ENCODE measurements around the gene CLEC18C.
"Not testable (repeated sequence)": the region's sequence is repeated elsewhere in the genome, so short reads cannot be mapped to it uniquely, and the experiment has no call there.

The CLEC18C gene

DNA sequence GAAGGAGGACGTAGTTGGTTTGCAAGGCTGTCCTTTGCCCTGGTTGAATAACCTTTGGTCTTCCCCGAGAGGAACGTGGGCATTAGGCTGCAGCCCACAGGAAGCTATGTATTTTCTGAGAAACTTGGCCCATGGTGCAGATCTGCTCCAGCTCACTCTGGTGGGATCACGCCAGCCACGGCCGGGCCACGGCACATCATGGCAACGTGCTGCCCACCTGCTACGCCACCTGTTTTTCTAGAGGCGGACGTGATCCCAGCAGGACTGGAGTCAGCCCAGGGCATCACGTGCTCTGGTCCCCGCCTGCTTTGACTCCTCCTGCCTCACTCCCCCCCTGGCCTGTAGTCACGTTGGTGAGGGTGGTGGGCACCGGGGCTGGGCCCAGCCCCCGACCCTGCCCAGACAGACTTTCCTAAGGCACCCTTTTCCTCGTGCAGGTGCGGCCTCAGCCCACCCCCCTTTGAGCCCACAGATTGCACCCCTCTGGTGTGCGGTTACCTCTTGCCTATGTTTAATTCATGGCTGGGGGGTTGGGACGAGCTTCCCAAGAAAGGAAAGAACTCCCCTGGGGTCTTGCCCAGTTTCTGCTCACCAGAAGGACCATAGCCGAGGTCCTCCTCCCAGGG lies at the start of gene CLEC18C:
Gene CLEC18C (plus strand): TSS at position 576 of the 626 bp plus-strand sequence. CDS start 492 bp downstream, outside the sequence.
- H3K27ac ChIP-seq (ENCODE audit: low read length): not testable (repeated sequence)

GRCh38 chr16:70123822-70124221 lies 49.8 kb upstream of the CLEC18C start:
- not testable (repeated sequence) for H3K9ac ChIP-seq (ENCODE audit: low read length in 2 of 2); H3K4me3 ChIP-seq (ENCODE audit: low read length in 2 of 2); H3K9me3 ChIP-seq (ENCODE audit: control insufficient read depth in 2 of 2, low read length in 2 of 2); H3K4me1 ChIP-seq (ENCODE audit: control insufficient read depth, insufficient read depth, low read length); H3K27me3 ChIP-seq (ENCODE audit: control insufficient read depth in 1 of 2, insufficient read depth in 2 of 2, low read length in 2 of 2); H3K27ac ChIP-seq (ENCODE audit: low read length)
- peaks cover 18 to 22% of the 10 kb centered on the region in 2 donors for H3K36me3 ChIP-seq (ENCODE audit: control insufficient read depth in 2 of 2, insufficient read depth in 2 of 2, low read length in 2 of 2)

More for the DNA sequence above, at the start of gene CLEC18C:
- not testable (repeated sequence) for H3K27me3 ChIP-seq (ENCODE audit: control insufficient read depth in 1 of 2, insufficient read depth in 2 of 2, low read length in 2 of 2); H3K4me3 ChIP-seq (ENCODE audit: low read length in 2 of 2); H3K9me3 ChIP-seq (ENCODE audit: control insufficient read depth in 2 of 2, low read length in 2 of 2); H3K36me3 ChIP-seq (ENCODE audit: control insufficient read depth in 2 of 2, insufficient read depth in 2 of 2, low read length in 2 of 2); H3K9ac ChIP-seq (ENCODE audit: low read length in 2 of 2); H3K4me1 ChIP-seq (ENCODE audit: control insufficient read depth, insufficient read depth, low read length)

DNA sequence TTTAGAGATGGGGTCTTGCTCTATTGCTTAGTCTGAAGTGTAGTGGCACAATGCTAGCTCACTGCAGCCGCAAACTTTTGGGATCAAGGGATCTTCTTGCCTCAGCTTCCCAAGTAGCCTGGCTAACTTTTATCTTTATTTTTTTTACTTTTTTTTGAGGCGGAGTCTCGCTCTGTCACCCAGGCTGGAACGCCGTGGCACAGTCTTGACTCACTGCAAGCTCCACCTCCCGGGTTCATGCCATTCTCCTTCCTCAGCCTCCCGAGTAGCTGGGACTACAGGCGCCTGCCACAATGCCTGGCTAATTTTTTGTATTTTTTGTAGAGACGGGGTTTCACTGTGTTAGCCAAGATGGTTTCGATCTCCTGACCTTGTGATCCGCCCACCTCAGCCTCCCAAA lies 47.4 kb upstream of the CLEC18C start:
- H3K27ac ChIP-seq (ENCODE audit: low read length); H3K4me3 ChIP-seq (ENCODE audit: low read length in 2 of 2); H3K9ac ChIP-seq (ENCODE audit: low read length in 2 of 2); H3K27me3 ChIP-seq (ENCODE audit: control insufficient read depth in 1 of 2, insufficient read depth in 2 of 2, low read length in 2 of 2); H3K9me3 ChIP-seq (ENCODE audit: control insufficient read depth in 2 of 2, low read length in 2 of 2); H3K4me1 ChIP-seq (ENCODE audit: control insufficient read depth, insufficient read depth, low read length): not testable (repeated sequence)
- H3K36me3 ChIP-seq (ENCODE audit: control insufficient read depth in 2 of 2, insufficient read depth in 2 of 2, low read length in 2 of 2): peaks cover 28 to 33% of the 10 kb centered on the region in 2 donors

DNA sequence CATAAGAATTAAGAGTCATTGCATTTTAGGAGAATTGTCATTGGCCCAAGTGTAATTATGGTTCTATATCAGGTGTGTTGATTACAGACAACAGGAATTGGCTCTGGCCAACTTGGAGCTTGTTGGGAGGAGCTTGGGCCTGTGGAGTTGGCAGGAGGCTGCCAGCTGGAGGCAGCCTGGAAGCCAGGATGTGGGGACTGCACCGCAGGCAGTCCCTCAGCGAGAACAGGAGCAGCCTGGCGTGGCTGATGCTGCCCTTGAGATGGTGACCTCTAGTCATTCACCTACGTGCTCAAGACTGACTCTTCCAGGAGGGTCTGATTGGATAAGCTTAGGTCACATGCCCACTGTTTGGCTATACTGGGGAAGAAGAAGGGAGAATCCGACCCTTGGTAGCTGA lies 45.9 kb upstream of the CLEC18C start:
- not testable (repeated sequence) for H3K27ac ChIP-seq (ENCODE audit: low read length); H3K9me3 ChIP-seq (ENCODE audit: control insufficient read depth in 2 of 2, low read length in 2 of 2); H3K4me1 ChIP-seq (ENCODE audit: control insufficient read depth, insufficient read depth, low read length); H3K9ac ChIP-seq (ENCODE audit: low read length in 2 of 2); H3K27me3 ChIP-seq (ENCODE audit: control insufficient read depth in 1 of 2, insufficient read depth in 2 of 2, low read length in 2 of 2); H3K4me3 ChIP-seq (ENCODE audit: low read length in 2 of 2)
- H3K36me3 ChIP-seq (ENCODE audit: control insufficient read depth in 2 of 2, insufficient read depth in 2 of 2, low read length in 2 of 2): peaks cover 29 to 36% of the 10 kb centered on the region in 2 donors

DNA sequence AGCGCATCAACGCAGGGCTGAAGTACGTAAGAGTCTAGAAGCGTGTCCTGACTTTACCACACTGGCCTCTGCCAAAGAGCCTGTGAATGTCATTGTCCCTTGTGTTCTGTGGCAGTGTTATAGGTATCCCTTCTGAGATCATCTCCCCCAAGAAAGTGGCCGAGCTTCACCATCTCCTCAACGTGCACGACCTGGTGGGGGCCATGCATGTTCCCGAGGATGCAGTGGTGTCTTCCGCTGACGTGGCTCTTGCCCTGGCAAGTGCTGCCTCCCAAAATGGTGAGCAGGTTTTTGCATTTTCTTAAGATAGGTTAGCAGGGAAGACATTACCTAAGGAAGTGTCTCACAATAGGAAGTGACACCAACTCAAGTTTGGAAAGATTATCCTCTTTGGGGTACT lies 44.7 kb upstream of the CLEC18C start:
- not testable (repeated sequence) for H3K4me3 ChIP-seq (ENCODE audit: low read length in 2 of 2); H3K9ac ChIP-seq (ENCODE audit: low read length in 2 of 2); H3K27ac ChIP-seq (ENCODE audit: low read length); H3K27me3 ChIP-seq (ENCODE audit: control insufficient read depth in 1 of 2, insufficient read depth in 2 of 2, low read length in 2 of 2); H3K4me1 ChIP-seq (ENCODE audit: control insufficient read depth, insufficient read depth, low read length); H3K9me3 ChIP-seq (ENCODE audit: control insufficient read depth in 2 of 2, low read length in 2 of 2)
- peaks cover 30 to 40% of the 10 kb centered on the region in 2 donors for H3K36me3 ChIP-seq (ENCODE audit: control insufficient read depth in 2 of 2, insufficient read depth in 2 of 2, low read length in 2 of 2)

DNA sequence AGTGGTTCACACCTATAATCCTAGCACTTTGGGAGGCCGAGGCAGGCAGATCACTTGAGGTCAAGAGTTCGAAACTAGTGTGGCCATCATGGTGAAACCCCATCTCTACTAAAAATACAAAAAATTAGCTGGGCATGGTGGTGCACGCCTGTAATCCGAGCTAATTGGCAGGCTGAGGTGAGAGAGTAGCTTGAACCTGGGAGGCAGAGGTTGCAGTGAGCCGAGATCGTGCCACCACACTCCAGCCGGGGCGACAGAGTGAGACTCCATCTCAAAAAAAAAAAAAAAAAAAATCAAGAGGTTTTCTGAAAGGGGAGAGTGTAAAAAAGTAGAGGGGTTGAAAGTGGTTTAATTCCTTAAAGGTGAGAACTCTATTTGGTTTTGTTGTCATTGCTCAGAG lies 37.8 kb upstream of the CLEC18C start:
- H3K36me3 ChIP-seq (ENCODE audit: control insufficient read depth in 2 of 2, insufficient read depth in 2 of 2, low read length in 2 of 2): peaks cover 26 to 31% of the 10 kb centered on the region in 2 donors
- H3K27me3 ChIP-seq (ENCODE audit: control insufficient read depth in 1 of 2, insufficient read depth in 2 of 2, low read length in 2 of 2): not testable (repeated sequence)

GRCh38 chr16:70136595-70136994 lies 37.0 kb upstream of the CLEC18C start:
- not testable (repeated sequence) for H3K9ac ChIP-seq (ENCODE audit: low read length in 2 of 2); H3K4me3 ChIP-seq (ENCODE audit: low read length in 2 of 2); H3K4me1 ChIP-seq (ENCODE audit: control insufficient read depth, insufficient read depth, low read length); H3K27ac ChIP-seq (ENCODE audit: low read length); H3K9me3 ChIP-seq (ENCODE audit: control insufficient read depth in 2 of 2, low read length in 2 of 2); H3K27me3 ChIP-seq (ENCODE audit: control insufficient read depth in 1 of 2, insufficient read depth in 2 of 2, low read length in 2 of 2)
- peaks cover 24 to 36% of the 10 kb centered on the region in 2 donors for H3K36me3 ChIP-seq (ENCODE audit: control insufficient read depth in 2 of 2, insufficient read depth in 2 of 2, low read length in 2 of 2)

More for the DNA sequence above, 37.8 kb upstream of the CLEC18C start:
- not testable (repeated sequence) for H3K4me1 ChIP-seq (ENCODE audit: control insufficient read depth, insufficient read depth, low read length); H3K27ac ChIP-seq (ENCODE audit: low read length); H3K9me3 ChIP-seq (ENCODE audit: control insufficient read depth in 2 of 2, low read length in 2 of 2); H3K4me3 ChIP-seq (ENCODE audit: low read length in 2 of 2); H3K9ac ChIP-seq (ENCODE audit: low read length in 2 of 2)

- peaks cover 14 to 34% of the 10 kb centered on the region in 2 donors for H3K36me3 ChIP-seq (ENCODE audit: control insufficient read depth in 2 of 2, insufficient read depth in 2 of 2, low read length in 2 of 2)
- H3K9me3 ChIP-seq (ENCODE audit: control insufficient read depth in 2 of 2, low read length in 2 of 2); H3K4me3 ChIP-seq (ENCODE audit: low read length in 2 of 2); H3K27me3 ChIP-seq (ENCODE audit: control insufficient read depth in 1 of 2, insufficient read depth in 2 of 2, low read length in 2 of 2); H3K4me1 ChIP-seq (ENCODE audit: control insufficient read depth, insufficient read depth, low read length); H3K27ac ChIP-seq (ENCODE audit: low read length); H3K9ac ChIP-seq (ENCODE audit: low read length in 2 of 2): not testable (repeated sequence)
Measured at GRCh38 chr16:70142739-70143138, 30.8 kb upstream of the CLEC18C start.

- H3K9ac ChIP-seq (ENCODE audit: low read length in 2 of 2); H3K27ac ChIP-seq (ENCODE audit: low read length); H3K9me3 ChIP-seq (ENCODE audit: control insufficient read depth in 2 of 2, low read length in 2 of 2); H3K27me3 ChIP-seq (ENCODE audit: control insufficient read depth in 1 of 2, insufficient read depth in 2 of 2, low read length in 2 of 2); H3K4me3 ChIP-seq (ENCODE audit: low read length in 2 of 2); H3K4me1 ChIP-seq (ENCODE audit: control insufficient read depth, insufficient read depth, low read length): not testable (repeated sequence)
- peaks cover 19 to 38% of the 10 kb centered on the region in 2 donors for H3K36me3 ChIP-seq (ENCODE audit: control insufficient read depth in 2 of 2, insufficient read depth in 2 of 2, low read length in 2 of 2)
Measured at GRCh38 chr16:70143231-70143895, 30.2 kb upstream of the CLEC18C start.

- not testable (repeated sequence) for H3K9me3 ChIP-seq (ENCODE audit: control insufficient read depth in 2 of 2, low read length in 2 of 2); H3K27ac ChIP-seq (ENCODE audit: low read length); H3K4me1 ChIP-seq (ENCODE audit: control insufficient read depth, insufficient read depth, low read length); H3K4me3 ChIP-seq (ENCODE audit: low read length in 2 of 2); H3K9ac ChIP-seq (ENCODE audit: low read length in 2 of 2); H3K27me3 ChIP-seq (ENCODE audit: control insufficient read depth in 1 of 2, insufficient read depth in 2 of 2, low read length in 2 of 2)
- peaks cover 42 to 43% of the 10 kb centered on the region in 2 donors for H3K36me3 ChIP-seq (ENCODE audit: control insufficient read depth in 2 of 2, insufficient read depth in 2 of 2, low read length in 2 of 2)
Measured at GRCh38 chr16:70147853-70148252, 25.7 kb upstream of the CLEC18C start.

- not testable (repeated sequence) for H3K9me3 ChIP-seq (ENCODE audit: control insufficient read depth in 2 of 2, low read length in 2 of 2); H3K4me1 ChIP-seq (ENCODE audit: control insufficient read depth, insufficient read depth, low read length); H3K27me3 ChIP-seq (ENCODE audit: control insufficient read depth in 1 of 2, insufficient read depth in 2 of 2, low read length in 2 of 2); H3K27ac ChIP-seq (ENCODE audit: low read length); H3K4me3 ChIP-seq (ENCODE audit: low read length in 2 of 2); H3K9ac ChIP-seq (ENCODE audit: low read length in 2 of 2)
- H3K36me3 ChIP-seq (ENCODE audit: control insufficient read depth in 2 of 2, insufficient read depth in 2 of 2, low read length in 2 of 2): peaks cover 44% of the 10 kb centered on the region in 2 donors
Measured at GRCh38 chr16:70148453-70148852, 25.1 kb upstream of the CLEC18C start.

Measured in stomach smooth muscle (tissue), 2 donors.